NB4 (cell line): ENCODE data around the gene LPO.

Experiments used
- DNase-seq: peaks from one replicate; pipeline ENCODE4 v3.0.0; 2010; ENCODE audit warnings: low read depth
- H3K4me3 ChIP-seq: one replicate; pipeline ENCODE4 v1.5.1; 2011; ENCODE audit warnings: mild to moderate bottlenecking, low read depth, low read length, moderate library complexity
- CTCF ChIP-seq: IDR thresholded peaks from one replicate; pipeline ENCODE4 v1.5.1; 2012; ENCODE audit warnings: low read depth, low read length
- MAX ChIP-seq: IDR thresholded peaks from 2 replicates; pipeline ENCODE4 v1.6.1; 2011; ENCODE audit warnings: low read depth, low read length
- MYC ChIP-seq: IDR thresholded peaks from 2 replicates; pipeline ENCODE4 v1.6.1; 2011; ENCODE audit warnings: low read depth, low read length
- POLR2A ChIP-seq: IDR thresholded peaks from 2 replicates; pipeline ENCODE4 v1.6.1; 2011; ENCODE audit warnings: mild to moderate bottlenecking; ENCODE audit not compliant: insufficient read length; ENCODE audit errors: extremely low read depth

The LPO gene

GRCh38 chr17:58279736-58280479 lies 41.5 kb downstream of the LPO start:
- TF ChIP-seq MYC (peak; percentile 71), CTCF (no peak), MAX (peak; percentile 89)
- H3K4me3 ChIP-seq, result peak overlapping the region; percentile 91
- DNase-seq, result peak; percentile 73

GRCh38 chr17:58280480-58281217 lies 42.3 kb downstream of the LPO start, which contains the start of gene MPO:
Gene MPO (minus strand): TSS chr17:58280935. CDS start chr17:58280758, 177 bp downstream.
- peak within 1 kb of the TSS; percentile 91 for H3K4me3 ChIP-seq
- DNase-seq, result peak; percentile 97
- TF ChIP-seq CTCF, result no peak
- TF ChIP-seq MAX, result 0 out of 2 replicates have a peak, but pooled peaks have one; percentile 2
- peak; percentile 90 for TF ChIP-seq POLR2A

GRCh38 chr17:58281511-58282011 lies 43.2 kb downstream of the LPO start:
- peak overlapping the region; percentile 91 for H3K4me3 ChIP-seq
- peak; percentile 100 for DNase-seq
- peak; percentile 15 for TF ChIP-seq POLR2A
- TF ChIP-seq MAX, result peak; percentile 68
- no peak for TF ChIP-seq CTCF
- TF ChIP-seq MYC, result peak; percentile 71; the same call in 1 of the 2 replicates

GRCh38 chr17:58282442-58282841 lies 44.1 kb downstream of the LPO start:
- peak overlapping the region; percentile 68 for H3K4me3 ChIP-seq
- TF ChIP-seq MAX, result no peak
- TF ChIP-seq POLR2A, result no peak
- no peak for TF ChIP-seq MYC
- TF ChIP-seq CTCF, result no peak

GRCh38 chr17:58283674-58284612 lies 45.6 kb downstream of the LPO start:
- no peak for TF ChIP-seq MYC
- no peak for TF ChIP-seq POLR2A
- TF ChIP-seq MAX, result no peak
- no peak for TF ChIP-seq CTCF
- peak overlapping the region; percentile 68 for H3K4me3 ChIP-seq
- peak; percentile 84 for DNase-seq

More at GRCh38 chr17:58282442-58282841, 44.1 kb downstream of the LPO start:
- DNase-seq, result peak; percentile 51
